SK-N-SH treated with all-trans-retinoic acid at 6 μM for 48 hours (cell line): ENCODE measurements around the gene ELOVL5.

ENCODE experiments used
- ATAC-seq: fragments of 200-7000 bp; cut with Tn5 transposase; 3 replicates; pipeline ENCODE4 v1.9.1; 2020; ENCODE audit warnings: mild to moderate bottlenecking, moderate library complexity
- ARNTL ChIP-seq: fragments of 450-650 bp; formaldehyde crosslinking; IDR thresholded peaks from 2 replicates; pipeline ENCODE4 v1.5.0; 2020; ENCODE audit warnings: low read depth, mild to moderate bottlenecking, moderate library complexity, borderline replicate concordance
- CSDC2 ChIP-seq: fragments of 250-450 bp; sonication (Bioruptor Pico); IDR thresholded peaks from 2 replicates; pipeline ENCODE4 v1.5.0; 2020; ENCODE audit warnings: mild to moderate bottlenecking, moderate library complexity
- ESRRG ChIP-seq: fragments of 250-450 bp; sonication (Bioruptor Pico); IDR thresholded peaks from 2 replicates; pipeline ENCODE4 v1.6.1; 2021; ENCODE audit warnings: mild to moderate bottlenecking
- GLIS3 ChIP-seq: fragments of 250-450 bp; sonication (Bioruptor Pico); IDR thresholded peaks from 2 replicates; pipeline ENCODE4 v1.5.0; 2020; ENCODE audit warnings: mild to moderate bottlenecking, moderate library complexity
- ISL1 ChIP-seq: fragments of 250-450 bp; sonication (Bioruptor Pico); IDR thresholded peaks from 2 replicates; pipeline ENCODE4 v2.1.2; 2022; ENCODE audit warnings: mild to moderate bottlenecking, moderate library complexity
- OSR1 ChIP-seq: fragments of 250-450 bp; sonication (Bioruptor Pico); IDR thresholded peaks from 2 replicates; pipeline ENCODE4 v1.8.0; 2022; ENCODE audit warnings: moderate library complexity, mild to moderate bottlenecking, inconsistent platforms
- PPARA ChIP-seq: fragments of 250-450 bp; sonication (Bioruptor Pico); IDR thresholded peaks from 2 replicates; pipeline ENCODE4 v1.5.0; 2020; ENCODE audit warnings: mild to moderate bottlenecking, borderline replicate concordance
- RARB ChIP-seq: fragments of 250-450 bp; sonication (Bioruptor Pico); IDR thresholded peaks from 2 replicates; pipeline ENCODE4 v1.8.0; 2021; ENCODE audit warnings: mild to moderate bottlenecking, moderate library complexity
- SNAI2 ChIP-seq: fragments of 250-450 bp; sonication (Bioruptor Pico); IDR thresholded peaks from 2 replicates; pipeline ENCODE4 v1.5.0; 2020; ENCODE audit warnings: mild to moderate bottlenecking, moderate library complexity
- TCF4 ChIP-seq: fragments of 250-450 bp; sonication (Bioruptor Pico); IDR thresholded peaks from 2 replicates; pipeline ENCODE4 v1.8.0; 2021; ENCODE audit warnings: mild to moderate bottlenecking, moderate library complexity, borderline replicate concordance
- TOX ChIP-seq: fragments of 250-450 bp; sonication (Bioruptor Pico); IDR thresholded peaks from 2 replicates; pipeline ENCODE4 v1.8.0; 2021; ENCODE audit warnings: mild to moderate bottlenecking, moderate library complexity, borderline replicate concordance
- ZC3H10 ChIP-seq: fragments of 250-450 bp; sonication (Bioruptor Pico); IDR thresholded peaks from 2 replicates; pipeline ENCODE4 v1.5.1; 2021; ENCODE audit warnings: mild to moderate bottlenecking, moderate library complexity
- ZFP3 ChIP-seq: fragments of 250-450 bp; sonication (Bioruptor Pico); IDR thresholded peaks from 2 replicates; pipeline ENCODE4 v1.5.0; 2020; ENCODE audit warnings: mild to moderate bottlenecking, moderate library complexity
- ZFP30 ChIP-seq: fragments of 450-650 bp; formaldehyde crosslinking; IDR thresholded peaks from 2 replicates; pipeline ENCODE4 v1.5.0; 2022; ENCODE audit warnings: mild to moderate bottlenecking, moderate library complexity
- ZNF565 ChIP-seq: fragments of 450-650 bp; formaldehyde crosslinking; conservative IDR thresholded peaks from 2 replicates; pipeline ENCODE4 v1.5.0; 2020; ENCODE audit warnings: low read depth, mild to moderate bottlenecking, moderate library complexity
- ZNF70 ChIP-seq: fragments of 450-650 bp; formaldehyde crosslinking; IDR thresholded peaks from 2 replicates; pipeline ENCODE4 v1.5.0; 2020; ENCODE audit warnings: mild to moderate bottlenecking, moderate library complexity
- ZNF8 ChIP-seq: fragments of 450-650 bp; formaldehyde crosslinking; IDR thresholded peaks from 2 replicates; pipeline ENCODE4 v1.5.0; 2020; ENCODE audit warnings: mild to moderate bottlenecking, moderate library complexity
- TF ChIP-seq, protein P1 (sequence below): fragments of 250-450 bp; sonication (Bioruptor Pico); IDR thresholded peaks from 2 replicates; pipeline ENCODE4 v1.8.0; 2020; ENCODE audit warnings: mild to moderate bottlenecking, moderate library complexity, borderline replicate concordance
- TF ChIP-seq, protein P2 (sequence below): fragments of 250-450 bp; sonication (Bioruptor Pico); IDR thresholded peaks from 2 replicates; pipeline ENCODE4 v1.5.1; 2021; ENCODE audit warnings: mild to moderate bottlenecking, moderate library complexity
- TF ChIP-seq, protein P3 (sequence below): fragments of 250-450 bp; sonication (Bioruptor Pico); IDR thresholded peaks from 2 replicates; pipeline ENCODE4 v1.5.0; 2020; ENCODE audit warnings: mild to moderate bottlenecking, moderate library complexity

ELOVL5 gene

DNA sequence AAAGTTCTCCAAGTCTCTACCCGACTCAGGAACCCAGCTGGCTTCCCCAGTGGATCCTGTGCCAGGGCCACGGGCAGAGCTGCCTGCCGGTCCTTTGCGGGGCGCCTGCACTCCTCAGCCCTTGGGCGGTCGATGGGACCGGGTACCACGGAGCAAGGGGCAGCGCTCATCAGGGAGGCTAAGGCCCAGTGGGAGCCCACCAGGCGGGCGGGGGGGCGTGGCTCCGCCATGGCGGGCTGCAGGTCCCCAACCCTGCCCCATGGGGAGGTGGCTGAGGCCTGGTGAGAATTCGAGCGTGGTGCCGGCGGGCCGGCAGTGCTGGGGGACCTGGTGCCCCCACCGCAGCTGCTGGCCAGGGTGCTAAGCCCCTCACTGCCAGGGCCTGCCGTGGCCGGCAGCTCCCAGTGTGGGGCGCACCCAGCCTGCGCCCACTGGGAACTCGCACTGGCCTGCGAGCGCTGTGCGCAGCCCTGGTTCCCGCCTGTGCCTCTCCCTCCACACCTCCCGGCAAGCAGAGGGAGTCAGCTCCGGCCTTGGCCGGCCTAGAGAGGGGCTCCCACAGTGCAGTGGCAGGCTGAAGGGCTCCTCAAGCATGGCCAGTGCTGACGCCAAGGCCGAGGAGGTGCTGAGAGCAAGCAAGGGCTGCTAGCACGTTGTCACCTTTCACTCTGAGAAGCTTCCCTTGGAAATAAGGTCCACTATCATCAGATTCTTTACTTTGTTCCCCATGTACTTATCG is 14.8 kb upstream of the ELOVL5 start:
- no peak for TF ChIP-seq ZFP3 (CRISPR knock-in tag)
- TF ChIP-seq, protein P1, sequence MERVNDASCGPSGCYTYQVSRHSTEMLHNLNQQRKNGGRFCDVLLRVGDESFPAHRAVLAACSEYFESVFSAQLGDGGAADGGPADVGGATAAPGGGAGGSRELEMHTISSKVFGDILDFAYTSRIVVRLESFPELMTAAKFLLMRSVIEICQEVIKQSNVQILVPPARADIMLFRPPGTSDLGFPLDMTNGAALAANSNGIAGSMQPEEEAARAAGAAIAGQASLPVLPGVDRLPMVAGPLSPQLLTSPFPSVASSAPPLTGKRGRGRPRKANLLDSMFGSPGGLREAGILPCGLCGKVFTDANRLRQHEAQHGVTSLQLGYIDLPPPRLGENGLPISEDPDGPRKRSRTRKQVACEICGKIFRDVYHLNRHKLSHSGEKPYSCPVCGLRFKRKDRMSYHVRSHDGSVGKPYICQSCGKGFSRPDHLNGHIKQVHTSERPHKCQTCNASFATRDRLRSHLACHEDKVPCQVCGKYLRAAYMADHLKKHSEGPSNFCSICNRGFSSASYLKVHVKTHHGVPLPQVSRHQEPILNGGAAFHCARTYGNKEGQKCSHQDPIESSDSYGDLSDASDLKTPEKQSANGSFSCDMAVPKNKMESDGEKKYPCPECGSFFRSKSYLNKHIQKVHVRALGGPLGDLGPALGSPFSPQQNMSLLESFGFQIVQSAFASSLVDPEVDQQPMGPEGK (CRISPR knock-in tag) = no peak
- no peak for TF ChIP-seq CSDC2 (CRISPR knock-in tag)
- no peak for TF ChIP-seq ZFP30
- no peak for ATAC-seq

DNA sequence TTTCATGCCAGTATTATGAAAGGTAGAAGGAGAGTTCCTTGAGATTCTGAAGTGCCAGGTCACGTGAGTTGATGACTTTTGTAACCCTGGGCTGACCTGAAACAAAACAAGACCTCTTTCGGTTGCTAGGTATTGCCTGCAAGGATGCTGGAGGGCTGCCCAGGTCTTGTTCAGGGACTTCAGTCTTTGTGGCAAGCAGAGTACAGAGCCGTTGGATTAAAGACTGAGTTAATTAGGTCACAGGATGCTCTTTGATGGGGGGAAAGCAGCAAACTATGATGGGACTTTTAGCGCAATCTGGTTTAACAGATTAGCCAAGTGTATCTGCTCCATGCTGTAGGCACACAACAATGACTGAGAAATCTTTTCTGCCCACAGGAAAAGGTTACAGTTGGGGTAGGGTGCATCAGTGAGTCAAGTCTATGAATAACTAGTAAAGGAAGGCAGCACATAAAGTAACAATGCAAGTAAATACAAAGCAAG is 12.8 kb upstream of the ELOVL5 start:
- TF ChIP-seq ZFP30 (no peak), ZFP3 (CRISPR knock-in tag) (no peak), TCF4 (CRISPR knock-in tag) (no peak), ESRRG (CRISPR knock-in tag) (no peak), ZNF8 (CRISPR knock-in tag) (no peak), TOX (CRISPR knock-in tag) (no peak), GLIS3 (CRISPR knock-in tag) (no peak), ISL1 (CRISPR knock-in tag) (no peak), OSR1 (CRISPR knock-in tag) (no peak), RARB (CRISPR knock-in tag) (no peak), SNAI2 (CRISPR knock-in tag) (no peak), ARNTL (CRISPR knock-in tag) (no peak), CSDC2 (CRISPR knock-in tag) (no peak), PPARA (CRISPR knock-in tag) (no peak), ZNF70 (CRISPR knock-in tag) (no peak), ZC3H10 (CRISPR knock-in tag) (no peak), ZNF565 (no peak)
- TF ChIP-seq, protein P1 (CRISPR knock-in tag) = no peak
- TF ChIP-seq, protein P2, sequence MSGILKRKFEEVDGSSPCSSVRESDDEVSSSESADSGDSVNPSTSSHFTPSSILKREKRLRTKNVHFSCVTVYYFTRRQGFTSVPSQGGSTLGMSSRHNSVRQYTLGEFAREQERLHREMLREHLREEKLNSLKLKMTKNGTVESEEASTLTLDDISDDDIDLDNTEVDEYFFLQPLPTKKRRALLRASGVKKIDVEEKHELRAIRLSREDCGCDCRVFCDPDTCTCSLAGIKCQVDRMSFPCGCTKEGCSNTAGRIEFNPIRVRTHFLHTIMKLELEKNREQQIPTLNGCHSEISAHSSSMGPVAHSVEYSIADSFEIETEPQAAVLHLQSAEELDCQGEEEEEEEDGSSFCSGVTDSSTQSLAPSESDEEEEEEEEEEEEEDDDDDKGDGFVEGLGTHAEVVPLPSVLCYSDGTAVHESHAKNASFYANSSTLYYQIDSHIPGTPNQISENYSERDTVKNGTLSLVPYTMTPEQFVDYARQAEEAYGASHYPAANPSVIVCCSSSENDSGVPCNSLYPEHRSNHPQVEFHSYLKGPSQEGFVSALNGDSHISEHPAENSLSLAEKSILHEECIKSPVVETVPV (CRISPR knock-in tag) = no peak
- TF ChIP-seq, protein P3, sequence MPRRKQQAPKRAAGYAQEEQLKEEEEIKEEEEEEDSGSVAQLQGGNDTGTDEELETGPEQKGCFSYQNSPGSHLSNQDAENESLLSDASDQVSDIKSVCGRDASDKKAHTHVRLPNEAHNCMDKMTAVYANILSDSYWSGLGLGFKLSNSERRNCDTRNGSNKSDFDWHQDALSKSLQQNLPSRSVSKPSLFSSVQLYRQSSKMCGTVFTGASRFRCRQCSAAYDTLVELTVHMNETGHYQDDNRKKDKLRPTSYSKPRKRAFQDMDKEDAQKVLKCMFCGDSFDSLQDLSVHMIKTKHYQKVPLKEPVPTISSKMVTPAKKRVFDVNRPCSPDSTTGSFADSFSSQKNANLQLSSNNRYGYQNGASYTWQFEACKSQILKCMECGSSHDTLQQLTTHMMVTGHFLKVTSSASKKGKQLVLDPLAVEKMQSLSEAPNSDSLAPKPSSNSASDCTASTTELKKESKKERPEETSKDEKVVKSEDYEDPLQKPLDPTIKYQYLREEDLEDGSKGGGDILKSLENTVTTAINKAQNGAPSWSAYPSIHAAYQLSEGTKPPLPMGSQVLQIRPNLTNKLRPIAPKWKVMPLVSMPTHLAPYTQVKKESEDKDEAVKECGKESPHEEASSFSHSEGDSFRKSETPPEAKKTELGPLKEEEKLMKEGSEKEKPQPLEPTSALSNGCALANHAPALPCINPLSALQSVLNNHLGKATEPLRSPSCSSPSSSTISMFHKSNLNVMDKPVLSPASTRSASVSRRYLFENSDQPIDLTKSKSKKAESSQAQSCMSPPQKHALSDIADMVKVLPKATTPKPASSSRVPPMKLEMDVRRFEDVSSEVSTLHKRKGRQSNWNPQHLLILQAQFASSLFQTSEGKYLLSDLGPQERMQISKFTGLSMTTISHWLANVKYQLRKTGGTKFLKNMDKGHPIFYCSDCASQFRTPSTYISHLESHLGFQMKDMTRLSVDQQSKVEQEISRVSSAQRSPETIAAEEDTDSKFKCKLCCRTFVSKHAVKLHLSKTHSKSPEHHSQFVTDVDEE (CRISPR knock-in tag) = no peak
- no peak for ATAC-seq

DNA sequence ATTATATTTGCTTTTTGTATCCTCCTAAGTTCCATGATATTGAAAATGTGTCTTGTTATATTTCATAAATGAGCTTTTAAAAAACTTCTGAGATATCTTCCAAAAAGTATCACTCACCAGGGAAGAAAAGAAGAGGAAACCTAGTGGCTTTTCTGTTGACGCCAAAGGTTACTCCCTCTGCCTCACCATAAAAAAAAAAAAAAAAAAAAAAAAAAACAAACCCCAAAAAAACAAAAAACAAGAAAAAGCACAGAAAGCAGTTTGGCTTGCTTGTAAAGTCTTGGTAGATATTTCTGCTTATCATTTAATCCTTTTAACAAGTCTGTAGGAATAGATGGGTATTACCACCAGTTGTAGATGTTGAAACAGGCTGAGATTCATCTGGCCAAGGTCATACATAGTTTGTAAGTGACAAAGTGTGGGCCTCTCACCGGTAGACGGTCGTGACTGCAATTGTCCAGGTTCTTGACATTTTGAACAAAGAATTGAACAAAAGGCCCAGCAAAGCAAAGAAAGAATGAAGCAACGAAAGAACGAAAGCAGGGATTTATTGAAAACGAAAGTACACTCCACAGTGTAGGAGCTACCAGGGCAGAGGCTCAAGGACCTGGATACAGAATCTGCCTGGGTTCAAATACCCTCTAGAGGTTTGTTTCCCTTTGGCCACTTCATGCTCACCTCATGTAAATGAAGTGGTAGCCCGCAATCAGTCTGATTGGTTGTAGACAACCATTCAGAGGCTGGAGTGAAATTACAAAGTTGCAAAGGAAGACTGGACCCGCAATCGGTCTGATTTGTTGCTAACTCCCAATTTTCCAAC is 11.6 kb upstream of the ELOVL5 start:
- no peak for ATAC-seq
- TF ChIP-seq PPARA (CRISPR knock-in tag) = no peak
- TF ChIP-seq TOX (CRISPR knock-in tag) = no peak
- TF ChIP-seq, protein P1 (CRISPR knock-in tag) = no peak
- TF ChIP-seq, protein P2 (CRISPR knock-in tag) = no peak
- TF ChIP-seq, all 23 proteins: peak for 0
